WTC11 (cell line): ENCODE data around the gene OGDH. TPM values are rescaled to one million over a fixed set of nuclear protein-coding genes. Genes with fewer than 3 reads are reported as not detected.
A peak's percentile ranks its signal among the peaks of the same experiment; 100 is the strongest.

ENCODE experiments used
- ATAC-seq: fragments of 200-7000 bp; cut with Tn5 transposase; 2 replicates; pipeline ENCODE4 v1.10.0; 2021; ENCODE audit warnings: mild to moderate bottlenecking, moderate library complexity
- CTCF ChIA-PET: fragments of 300-600 bp; sonication (Branson Sonifier 250); formaldehyde crosslinking; loops from one replicate; lab custom pipeline; 2021; ENCODE audit warnings: antibody characterized with exemption; lab: Charles Lee
- POLR2A ChIA-PET: fragments of 350-600 bp; sonication (Branson Sonifier 250); formaldehyde crosslinking; loops from one replicate; lab custom pipeline; 2021; ENCODE audit warnings: antibody characterized with exemption; lab: Charles Lee
- DNase-seq: peaks from one replicate; pipeline ENCODE4 v3.0.0; 2021; ENCODE audit warnings: low spot score
- H3K27ac Mint-ChIP-seq: 2 replicates; pipeline ENCODE4 v1.8.0; 2021; ENCODE audit warnings: mixed read lengths
- H3K27me3 Mint-ChIP-seq: 2 replicates; pipeline ENCODE4 v1.8.0; 2021; ENCODE audit warnings: low read depth, mild to moderate bottlenecking, moderate library complexity, mixed read lengths
- H3K36me3 Mint-ChIP-seq: 2 replicates; pipeline ENCODE4 v1.8.0; 2021; ENCODE audit warnings: mixed read lengths
- H3K4me1 Mint-ChIP-seq: 2 replicates; pipeline ENCODE4 v1.8.0; 2022; ENCODE audit warnings: mixed read lengths
- H3K4me3 Mint-ChIP-seq: 2 replicates; pipeline ENCODE4 v1.8.0; 2021; ENCODE audit warnings: mild to moderate bottlenecking, moderate library complexity, mixed read lengths
- H3K9me3 Mint-ChIP-seq: 2 replicates; pipeline ENCODE4 v1.8.0; 2021; ENCODE audit warnings: mixed read lengths
- ESRRA ChIP-seq: sonication (generic); formaldehyde crosslinking; IDR thresholded peaks from 2 replicates; pipeline ENCODE4 v1.8.1; 2022; ENCODE audit warnings: mild to moderate bottlenecking, missing genetic modification reagents, borderline replicate concordance
- FOXP1 ChIP-seq: sonication (generic); formaldehyde crosslinking; IDR thresholded peaks from 2 replicates; pipeline ENCODE4 v1.8.0; 2022; ENCODE audit warnings: missing genetic modification reagents, mild to moderate bottlenecking, moderate library complexity, borderline replicate concordance
- GRHL2 ChIP-seq: fragments of 250-450 bp; sonication (Bioruptor Pico); IDR thresholded peaks from 2 replicates; pipeline ENCODE4 v1.8.0; 2022; ENCODE audit warnings: mild to moderate bottlenecking, moderate library complexity; ENCODE audit not compliant: insufficient replicate concordance, severe bottlenecking
- GTF2I ChIP-seq: fragments of 250-450 bp; sonication (Bioruptor Pico); conservative IDR thresholded peaks from 2 replicates; pipeline ENCODE4 v1.4.0; 2021; ENCODE audit warnings: mild to moderate bottlenecking
- HMGA2 ChIP-seq: fragments of 250-450 bp; sonication (Bioruptor Pico); IDR thresholded peaks from 2 replicates; pipeline ENCODE4 v1.4.0; 2021; ENCODE audit warnings: mild to moderate bottlenecking, moderate library complexity
- IRF2 ChIP-seq: sonication (generic); formaldehyde crosslinking; IDR thresholded peaks from 2 replicates; pipeline ENCODE4 v1.8.0; 2022; ENCODE audit warnings: low read depth, missing genetic modification reagents, borderline replicate concordance
- JAZF1 ChIP-seq: fragments of 250-450 bp; sonication (Bioruptor Pico); IDR thresholded peaks from 2 replicates; pipeline ENCODE4 v1.9.0; 2021; ENCODE audit warnings: moderate library complexity, mild to moderate bottlenecking, inconsistent platforms
- KAT7 ChIP-seq: sonication (generic); formaldehyde crosslinking; IDR thresholded peaks from 2 replicates; pipeline ENCODE4 v1.8.1; 2023; ENCODE audit warnings: missing genetic modification reagents, mild to moderate bottlenecking, borderline replicate concordance
- MXD4 ChIP-seq: fragments of 250-450 bp; sonication (Bioruptor Pico); IDR thresholded peaks from 2 replicates; pipeline ENCODE4 v1.8.0; 2021; ENCODE audit warnings: mild to moderate bottlenecking, moderate library complexity, borderline replicate concordance
- RELA ChIP-seq: sonication (generic); formaldehyde crosslinking; IDR thresholded peaks from 2 replicates; pipeline ENCODE4 v1.8.1; 2022; ENCODE audit warnings: missing genetic modification reagents, mild to moderate bottlenecking, borderline replicate concordance
- SOX15 ChIP-seq: fragments of 250-450 bp; sonication (Bioruptor Pico); IDR thresholded peaks from 2 replicates; pipeline ENCODE4 v1.9.0; 2021; ENCODE audit warnings: mild to moderate bottlenecking
- TCF7 ChIP-seq: sonication (generic); formaldehyde crosslinking; IDR thresholded peaks from 2 replicates; pipeline ENCODE4 v1.8.0; 2022; ENCODE audit warnings: mild to moderate bottlenecking, low read depth, missing genetic modification reagents, moderate library complexity
- ZNF121 ChIP-seq: sonication (generic); formaldehyde crosslinking; IDR thresholded peaks from 2 replicates; pipeline ENCODE4 v1.8.0; 2023; ENCODE audit warnings: missing genetic modification reagents
- ZNF396 ChIP-seq: fragments of 250-450 bp; sonication (Bioruptor Pico); IDR thresholded peaks from 2 replicates; pipeline ENCODE4 v1.8.0; 2021; ENCODE audit warnings: mild to moderate bottlenecking, moderate library complexity, borderline replicate concordance
- ZNF671 ChIP-seq: fragments of 250-450 bp; sonication (Bioruptor Pico); IDR thresholded peaks from 2 replicates; pipeline ENCODE4 v1.8.0; 2021; ENCODE audit warnings: mild to moderate bottlenecking
- total RNA-seq: library from RNA; stranded (reverse); gene quantifications from 3 replicates; pipeline ENCODE4 v1.2.3, GENCODE V29; 2021
- TF ChIP-seq, protein P1 (sequence below): sonication (generic); formaldehyde crosslinking; IDR thresholded peaks from 2 replicates; pipeline ENCODE4 v1.8.0; 2023; ENCODE audit warnings: missing genetic modification reagents
- TF ChIP-seq, protein P2 (sequence below): sonication (generic); formaldehyde crosslinking; IDR thresholded peaks from 2 replicates; pipeline ENCODE4 v1.8.1; 2023; ENCODE audit warnings: mild to moderate bottlenecking, missing genetic modification reagents
- TF ChIP-seq, protein P3 (sequence below): sonication (generic); formaldehyde crosslinking; conservative IDR thresholded peaks from 2 replicates; pipeline ENCODE4 v1.8.1; 2022; ENCODE audit warnings: mild to moderate bottlenecking, missing genetic modification reagents
- TF ChIP-seq, protein P4 (sequence below): sonication (generic); formaldehyde crosslinking; IDR thresholded peaks from 2 replicates; pipeline ENCODE4 v1.8.0; 2023; ENCODE audit warnings: missing genetic modification reagents, mild to moderate bottlenecking, borderline replicate concordance

OGDH gene
- total RNA-seq, 1 experiment from 2014 or later, result 79.6 TPM

DNA sequence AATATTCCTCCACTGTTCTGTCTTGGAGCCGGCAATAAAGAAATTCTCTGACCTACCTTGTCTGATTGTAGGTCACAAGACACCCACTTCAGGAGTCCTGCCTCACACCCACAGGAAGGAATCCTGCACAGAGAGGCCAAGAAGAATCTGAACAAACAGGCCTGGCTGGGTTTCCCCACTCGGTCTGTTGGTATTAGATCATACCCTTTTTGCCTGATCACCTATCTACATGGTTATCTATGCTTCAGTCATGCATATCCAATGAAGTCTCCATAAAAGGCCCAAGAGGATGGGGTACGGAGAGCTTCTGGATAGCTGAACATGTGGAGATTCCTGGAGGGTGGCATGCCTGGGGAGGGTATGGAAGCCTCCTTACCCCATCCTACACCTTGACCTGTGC is 12.3 kb downstream of the OGDH start (continued):
- TF ChIP-seq, protein P1, sequence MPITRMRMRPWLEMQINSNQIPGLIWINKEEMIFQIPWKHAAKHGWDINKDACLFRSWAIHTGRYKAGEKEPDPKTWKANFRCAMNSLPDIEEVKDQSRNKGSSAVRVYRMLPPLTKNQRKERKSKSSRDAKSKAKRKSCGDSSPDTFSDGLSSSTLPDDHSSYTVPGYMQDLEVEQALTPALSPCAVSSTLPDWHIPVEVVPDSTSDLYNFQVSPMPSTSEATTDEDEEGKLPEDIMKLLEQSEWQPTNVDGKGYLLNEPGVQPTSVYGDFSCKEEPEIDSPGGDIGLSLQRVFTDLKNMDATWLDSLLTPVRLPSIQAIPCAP (CRISPR knock-in tag), result no peak
- no peak for TF ChIP-seq KAT7 (CRISPR knock-in tag)

DNA sequence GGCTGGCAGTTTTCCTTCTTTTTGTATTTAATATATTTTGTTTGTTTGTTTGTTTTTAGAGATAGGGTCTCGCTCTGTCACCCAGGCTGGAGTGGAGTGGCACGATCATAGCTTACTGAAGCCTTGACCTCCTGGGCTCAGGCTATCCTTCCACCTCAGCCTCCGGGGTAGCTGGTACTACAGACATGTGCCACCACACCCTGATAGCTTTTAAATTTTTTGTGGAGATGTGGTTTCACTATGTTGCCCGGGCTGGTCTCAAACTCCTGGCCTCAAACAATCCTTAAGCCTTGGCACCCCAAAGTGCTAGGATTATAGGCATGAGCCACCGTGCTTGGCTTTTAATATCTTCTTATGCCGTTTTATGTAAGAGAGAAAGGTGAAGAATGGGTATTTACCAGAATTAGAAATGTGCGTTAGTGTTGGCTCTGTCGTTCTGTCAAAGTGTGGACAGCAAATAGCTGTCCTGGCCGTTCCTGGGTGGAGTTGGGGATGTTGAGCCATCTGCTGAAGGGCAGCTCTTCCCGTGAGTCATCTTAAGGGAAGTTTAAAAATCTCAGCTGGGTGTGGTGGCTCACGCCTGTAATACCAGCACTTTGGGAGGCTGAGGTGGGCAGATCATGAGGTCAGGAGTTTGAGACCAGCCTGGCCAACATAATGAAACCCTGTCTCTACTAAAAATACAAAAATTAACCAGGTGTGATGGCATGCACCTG is 14.8 kb downstream of the OGDH start:
- H3K36me3 Mint-ChIP-seq, result peaks cover 12% of the 10 kb centered on the region
- peaks cover 13% of the 10 kb centered on the region for H3K4me1 Mint-ChIP-seq
- CTCF ChIA-PET, result no interaction called here
- H3K27ac Mint-ChIP-seq, result peak overlapping the region; percentile 46
- H3K9me3 Mint-ChIP-seq, result no peaks in the 10 kb centered on the region
- no peak for DNase-seq
- TF ChIP-seq ESRRA (CRISPR knock-in tag) (no peak), IRF2 (CRISPR knock-in tag) (no peak), ZNF121 (no peak)
- TF ChIP-seq, protein P2, sequence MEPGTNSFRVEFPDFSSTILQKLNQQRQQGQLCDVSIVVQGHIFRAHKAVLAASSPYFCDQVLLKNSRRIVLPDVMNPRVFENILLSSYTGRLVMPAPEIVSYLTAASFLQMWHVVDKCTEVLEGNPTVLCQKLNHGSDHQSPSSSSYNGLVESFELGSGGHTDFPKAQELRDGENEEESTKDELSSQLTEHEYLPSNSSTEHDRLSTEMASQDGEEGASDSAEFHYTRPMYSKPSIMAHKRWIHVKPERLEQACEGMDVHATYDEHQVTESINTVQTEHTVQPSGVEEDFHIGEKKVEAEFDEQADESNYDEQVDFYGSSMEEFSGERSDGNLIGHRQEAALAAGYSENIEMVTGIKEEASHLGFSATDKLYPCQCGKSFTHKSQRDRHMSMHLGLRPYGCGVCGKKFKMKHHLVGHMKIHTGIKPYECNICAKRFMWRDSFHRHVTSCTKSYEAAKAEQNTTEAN (CRISPR knock-in tag), result no peak
- TF ChIP-seq, all 79 proteins: peak for 0
- no peak for ATAC-seq
- POLR2A ChIA-PET, result interaction anchor here (0.6 to 1.4 kb wide), 4 partner anchors 10 to 272 kb away, joined by 3 to 4 read pairs (median 3); partner anchors contain the start of gene ZMIZ2
- H3K27me3 Mint-ChIP-seq, result no peaks in the 10 kb centered on the region
- no peak overlapping the region for H3K4me3 Mint-ChIP-seq

DNA sequence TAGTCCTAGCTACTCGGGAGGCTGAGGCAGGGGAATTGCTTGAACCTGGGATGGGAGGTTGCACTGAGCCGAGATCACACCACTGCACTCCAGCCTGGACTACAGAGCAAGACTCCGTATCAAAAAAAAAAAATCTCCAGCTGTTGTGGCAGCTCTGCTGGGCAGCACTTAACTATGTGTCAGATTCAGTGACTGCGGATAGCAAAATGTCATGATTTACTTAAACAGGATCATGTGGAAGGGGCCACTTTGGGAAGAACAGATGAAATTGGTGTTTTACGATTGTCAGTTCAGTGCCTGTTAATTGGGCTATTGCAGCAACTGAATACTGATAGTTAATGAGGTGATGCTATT is 15.3 kb downstream of the OGDH start:
- ATAC-seq, result no peak
- ChIA-PET CTCF (no interaction called here), POLR2A (interaction anchor here (0.9 to 1.4 kb wide), 2 partner anchors 9 to 127 kb away, joined by 3 to 4 read pairs; partner anchors contain the start of gene ZMIZ2)
- H3K9me3 Mint-ChIP-seq, result no peaks in the 10 kb centered on the region
- no peaks in the 10 kb centered on the region for H3K27me3 Mint-ChIP-seq
- no peak for DNase-seq
- no peak overlapping the region for H3K4me3 Mint-ChIP-seq
- H3K27ac Mint-ChIP-seq, result no peak overlapping the region
- H3K36me3 Mint-ChIP-seq, result peaks cover 12% of the 10 kb centered on the region
- TF ChIP-seq HMGA2 (CRISPR knock-in tag), result no peak
- TF ChIP-seq, protein P3, sequence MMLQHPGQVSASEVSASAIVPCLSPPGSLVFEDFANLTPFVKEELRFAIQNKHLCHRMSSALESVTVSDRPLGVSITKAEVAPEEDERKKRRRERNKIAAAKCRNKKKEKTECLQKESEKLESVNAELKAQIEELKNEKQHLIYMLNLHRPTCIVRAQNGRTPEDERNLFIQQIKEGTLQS (CRISPR knock-in tag), result no peak
- TF ChIP-seq ZNF121, result no peak
- no peak for TF ChIP-seq TCF7 (CRISPR knock-in tag)
- TF ChIP-seq FOXP1 (CRISPR knock-in tag), result no peak
- no peak for TF ChIP-seq JAZF1
- TF ChIP-seq GRHL2, result no peak
- TF ChIP-seq RELA (CRISPR knock-in tag), result no peak
- TF ChIP-seq MXD4 (CRISPR knock-in tag), result no peak
- no peak for TF ChIP-seq GTF2I (CRISPR knock-in tag)
- TF ChIP-seq ZNF396 (CRISPR knock-in tag), result no peak
- TF ChIP-seq ZNF671, result no peak
- TF ChIP-seq, protein P4, sequence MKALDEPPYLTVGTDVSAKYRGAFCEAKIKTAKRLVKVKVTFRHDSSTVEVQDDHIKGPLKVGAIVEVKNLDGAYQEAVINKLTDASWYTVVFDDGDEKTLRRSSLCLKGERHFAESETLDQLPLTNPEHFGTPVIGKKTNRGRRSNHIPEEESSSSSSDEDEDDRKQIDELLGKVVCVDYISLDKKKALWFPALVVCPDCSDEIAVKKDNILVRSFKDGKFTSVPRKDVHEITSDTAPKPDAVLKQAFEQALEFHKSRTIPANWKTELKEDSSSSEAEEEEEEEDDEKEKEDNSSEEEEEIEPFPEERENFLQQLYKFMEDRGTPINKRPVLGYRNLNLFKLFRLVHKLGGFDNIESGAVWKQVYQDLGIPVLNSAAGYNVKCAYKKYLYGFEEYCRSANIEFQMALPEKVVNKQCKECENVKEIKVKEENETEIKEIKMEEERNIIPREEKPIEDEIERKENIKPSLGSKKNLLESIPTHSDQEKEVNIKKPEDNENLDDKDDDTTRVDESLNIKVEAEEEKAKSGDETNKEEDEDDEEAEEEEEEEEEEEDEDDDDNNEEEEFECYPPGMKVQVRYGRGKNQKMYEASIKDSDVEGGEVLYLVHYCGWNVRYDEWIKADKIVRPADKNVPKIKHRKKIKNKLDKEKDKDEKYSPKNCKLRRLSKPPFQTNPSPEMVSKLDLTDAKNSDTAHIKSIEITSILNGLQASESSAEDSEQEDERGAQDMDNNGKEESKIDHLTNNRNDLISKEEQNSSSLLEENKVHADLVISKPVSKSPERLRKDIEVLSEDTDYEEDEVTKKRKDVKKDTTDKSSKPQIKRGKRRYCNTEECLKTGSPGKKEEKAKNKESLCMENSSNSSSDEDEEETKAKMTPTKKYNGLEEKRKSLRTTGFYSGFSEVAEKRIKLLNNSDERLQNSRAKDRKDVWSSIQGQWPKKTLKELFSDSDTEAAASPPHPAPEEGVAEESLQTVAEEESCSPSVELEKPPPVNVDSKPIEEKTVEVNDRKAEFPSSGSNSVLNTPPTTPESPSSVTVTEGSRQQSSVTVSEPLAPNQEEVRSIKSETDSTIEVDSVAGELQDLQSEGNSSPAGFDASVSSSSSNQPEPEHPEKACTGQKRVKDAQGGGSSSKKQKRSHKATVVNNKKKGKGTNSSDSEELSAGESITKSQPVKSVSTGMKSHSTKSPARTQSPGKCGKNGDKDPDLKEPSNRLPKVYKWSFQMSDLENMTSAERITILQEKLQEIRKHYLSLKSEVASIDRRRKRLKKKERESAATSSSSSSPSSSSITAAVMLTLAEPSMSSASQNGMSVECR (CRISPR knock-in tag), result no peak
- no peak for TF ChIP-seq SOX15 (CRISPR knock-in tag)
- H3K4me1 Mint-ChIP-seq, result peaks cover 13% of the 10 kb centered on the region
